Keratinocyte (primary cell): ENCODE data around the gene MPPED1. TPM values are rescaled to one million over a fixed set of nuclear protein-coding genes. Genes with fewer than 3 reads are reported as not detected.

ENCODE experiments used
- DNase-seq: peaks from one replicate; pipeline ENCODE4 v3.0.0-alpha.2; 2011; ENCODE audit warnings: low read depth, missing footprints, low spot score
- FAIRE-seq: peaks from 2 replicates; lab custom pipeline; 2011; peaks lifted over from hg19 to GRCh38; lab: Jason Lieb, UNC
- H2AFZ ChIP-seq: 2 replicates; pipeline ENCODE4 v1.6.0; 2012; ENCODE audit warnings: low read length, control low read depth, inconsistent platforms; ENCODE audit not compliant: control insufficient read depth
- H3K27ac ChIP-seq: 2 replicates; pipeline ENCODE4 v1.5.1; 2011; ENCODE audit warnings: low read length; ENCODE audit not compliant: control insufficient read depth, insufficient read depth
- H3K27me3 ChIP-seq: 3 replicates; pipeline ENCODE4 v1.6.0; 2011; ENCODE audit warnings: low read length; ENCODE audit not compliant: control insufficient read depth, insufficient read depth; ENCODE audit errors: extremely low read depth
- H3K36me3 ChIP-seq, 2 experiments: 2 replicates in 1 of 2; 3 replicates in 1 of 2; pipeline ENCODE4 v1.5.1; 2011; ENCODE audit warnings: low read length in 2 of 2, mild to moderate bottlenecking in 1 of 2; ENCODE audit not compliant: control insufficient read depth in 2 of 2, insufficient read depth in 2 of 2; ENCODE audit errors: extremely low read depth in 1 of 2
- H3K4me1 ChIP-seq: 3 replicates; pipeline ENCODE4 v1.5.1; 2011; ENCODE audit warnings: low read length; ENCODE audit not compliant: control insufficient read depth, insufficient read depth; ENCODE audit errors: extremely low read depth
- H3K4me2 ChIP-seq: 3 replicates; pipeline ENCODE4 v1.6.0; 2011; ENCODE audit warnings: low read depth, low read length; ENCODE audit not compliant: control insufficient read depth, insufficient read depth; ENCODE audit errors: extremely low read depth
- H3K4me3 ChIP-seq, 3 experiments: fragments of 200-600 bp in 1 of 3; sonication (generic) in 1 of 3; 2 replicates in 2 of 3; 3 replicates in 1 of 3; pipeline ENCODE4 v1.5.1; 2011 to 2016; ENCODE audit warnings: low read length in 3 of 3, mild to moderate bottlenecking in 3 of 3, control low read depth in 2 of 3, inconsistent platforms in 1 of 3, low read depth in 1 of 3, mixed read lengths in 1 of 3, mixed run types in 1 of 3, moderate library complexity in 1 of 3; ENCODE audit not compliant: control insufficient read depth in 2 of 3, insufficient read depth in 2 of 3; ENCODE audit errors: extremely low read depth in 1 of 3
- H3K79me2 ChIP-seq: 2 replicates; pipeline ENCODE4 v1.6.0; 2012; ENCODE audit warnings: low read length; ENCODE audit not compliant: control insufficient read depth, insufficient read depth
- H3K9ac ChIP-seq: 3 replicates; pipeline ENCODE4 v1.6.0; 2011; ENCODE audit warnings: low read length; ENCODE audit not compliant: control insufficient read depth, insufficient read depth; ENCODE audit errors: extremely low read depth
- H3K9me1 ChIP-seq: 3 replicates; pipeline ENCODE4 v1.6.0; 2011; ENCODE audit warnings: low read length; ENCODE audit not compliant: control insufficient read depth, insufficient read depth; ENCODE audit errors: extremely low read depth
- H3K9me3 ChIP-seq: 2 replicates; pipeline ENCODE4 v1.5.1; 2012; ENCODE audit warnings: low read depth, low read length; ENCODE audit not compliant: control insufficient read depth
- H4K20me1 ChIP-seq: 3 replicates; pipeline ENCODE4 v1.6.0; 2011; ENCODE audit warnings: low read length; ENCODE audit not compliant: control insufficient read depth, insufficient read depth; ENCODE audit errors: extremely low read depth
- EZH2 ChIP-seq: IDR thresholded peaks from one replicate; pipeline ENCODE4 v1.6.1; 2012; ENCODE audit warnings: inconsistent platforms, mild to moderate bottlenecking, low read length, moderate library complexity
- dilution Hi-C: fragments of 300-500 bp; cut with MboI; formaldehyde crosslinking; loops from one replicate; pipeline ENCODE4 v1.7.0; 2020; ENCODE audit warnings: low sequenced_read_pairs; ENCODE audit not compliant: extremely low pct_ligation_motif_present
- polyA plus RNA-seq, 5 experiments: library from polyadenylated mRNA; depleted of rRNA in 3 of 5; stranded (reverse) in 3 of 5; stranded (forward) in 1 of 5; unstranded in 1 of 5; fragments of >200 nt; gene quantifications; 1 replicate in 1 of 5; 2 replicates in 3 of 5; 3 replicates in 1 of 5; pipeline versions ENCODE4 v1.2.1 to v1.2.3, GENCODE V29; 2011 to 2012; ENCODE audit warnings: missing spikeins in 2 of 5, low read depth in 1 of 5, low replicate concordance in 1 of 5
- TF ChIP-seq, protein P1 (sequence below), 3 experiments: IDR thresholded peaks in 1 of 3; conservative IDR thresholded peaks in 1 of 3; optimal IDR thresholded peaks in 1 of 3; 2 replicates in 2 of 3; 3 replicates in 1 of 3; pipeline versions ENCODE3 to v1.5.1; 2011; ENCODE audit warnings: low read length in 3 of 3, mild to moderate bottlenecking in 3 of 3, moderate library complexity in 2 of 3, control low read depth in 1 of 3, inconsistent platforms in 1 of 3; ENCODE audit not compliant: insufficient read depth in 2 of 3; ENCODE audit errors: extremely low read depth in 1 of 3

MPPED1 gene
- polyA plus RNA-seq, 1 donor (not counting 4 experiments of a cell fraction or from before 2014, with no cell fraction given), result not detected

DNA sequence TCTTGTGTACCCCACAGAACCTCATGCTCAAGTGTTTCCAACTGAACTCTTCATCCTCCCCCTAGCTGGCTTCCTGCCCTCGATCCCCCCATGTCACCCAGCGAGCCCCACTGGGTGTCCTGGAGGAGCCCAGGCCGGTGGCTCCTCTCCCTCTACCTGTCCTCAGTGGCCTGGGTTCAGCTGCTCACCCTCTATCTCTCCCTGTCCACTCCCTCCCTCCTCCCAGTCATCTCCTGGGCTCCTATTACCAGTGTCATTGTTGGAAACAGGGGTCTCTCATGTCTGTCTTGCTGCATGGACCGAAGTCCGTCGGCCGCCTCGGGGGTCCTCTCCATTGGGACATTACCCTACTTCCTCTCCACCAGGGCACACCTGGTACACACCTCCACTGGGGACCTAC lies 12.9 kb upstream of the MPPED1 start:
- TF ChIP-seq, protein P1, sequence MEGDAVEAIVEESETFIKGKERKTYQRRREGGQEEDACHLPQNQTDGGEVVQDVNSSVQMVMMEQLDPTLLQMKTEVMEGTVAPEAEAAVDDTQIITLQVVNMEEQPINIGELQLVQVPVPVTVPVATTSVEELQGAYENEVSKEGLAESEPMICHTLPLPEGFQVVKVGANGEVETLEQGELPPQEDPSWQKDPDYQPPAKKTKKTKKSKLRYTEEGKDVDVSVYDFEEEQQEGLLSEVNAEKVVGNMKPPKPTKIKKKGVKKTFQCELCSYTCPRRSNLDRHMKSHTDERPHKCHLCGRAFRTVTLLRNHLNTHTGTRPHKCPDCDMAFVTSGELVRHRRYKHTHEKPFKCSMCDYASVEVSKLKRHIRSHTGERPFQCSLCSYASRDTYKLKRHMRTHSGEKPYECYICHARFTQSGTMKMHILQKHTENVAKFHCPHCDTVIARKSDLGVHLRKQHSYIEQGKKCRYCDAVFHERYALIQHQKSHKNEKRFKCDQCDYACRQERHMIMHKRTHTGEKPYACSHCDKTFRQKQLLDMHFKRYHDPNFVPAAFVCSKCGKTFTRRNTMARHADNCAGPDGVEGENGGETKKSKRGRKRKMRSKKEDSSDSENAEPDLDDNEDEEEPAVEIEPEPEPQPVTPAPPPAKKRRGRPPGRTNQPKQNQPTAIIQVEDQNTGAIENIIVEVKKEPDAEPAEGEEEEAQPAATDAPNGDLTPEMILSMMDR (optimal IDR thresholded peaks at IDR 0.05 in 1 of 3, IDR thresholded peaks at IDR 0.05 in 1 of 3, conservative IDR thresholded peaks at IDR 0.05 in 1 of 3; ENCODE audit: extremely low read depth in 1 of 3, insufficient read depth in 2 of 3, low read length in 3 of 3), result no peak
- TF ChIP-seq EZH2, result no peak
- peaks cover 68% of the 10 kb centered on the region for H3K27me3 ChIP-seq

GRCh38 chr22:43399338-43399979 lies 12.4 kb upstream of the MPPED1 start:
- DNase-seq, result no peak
- no peaks in the 10 kb centered on the region for H3K79me2 ChIP-seq
- no peaks in the 10 kb centered on the region for H3K9me1 ChIP-seq
- no peak overlapping the region for H3K9ac ChIP-seq
- no peak overlapping the region for H2AFZ ChIP-seq
- no peak overlapping the region for H3K4me2 ChIP-seq
- peaks cover 5% of the 10 kb centered on the region for H3K9me3 ChIP-seq
- H3K4me3 ChIP-seq, result no peak overlapping the region
- H3K27me3 ChIP-seq, result peaks cover 68% of the 10 kb centered on the region
- dilution Hi-C loops, result no loop called here
- no peaks in the 10 kb centered on the region for H3K36me3 ChIP-seq
- peaks cover 4% of the 10 kb centered on the region for H4K20me1 ChIP-seq
- FAIRE-seq, result no peak
- H3K4me1 ChIP-seq, result peaks cover 4% of the 10 kb centered on the region
- TF ChIP-seq, protein P1 (optimal IDR thresholded peaks at IDR 0.05 in 1 of 3, IDR thresholded peaks at IDR 0.05 in 1 of 3, conservative IDR thresholded peaks at IDR 0.05 in 1 of 3; ENCODE audit: extremely low read depth in 1 of 3, insufficient read depth in 2 of 3, low read length in 3 of 3), result no peak
- TF ChIP-seq EZH2, result no peak
- no peak overlapping the region for H3K27ac ChIP-seq

More for the DNA sequence above, 12.9 kb upstream of the MPPED1 start:
- no peaks in the 10 kb centered on the region for H3K4me1 ChIP-seq
- DNase-seq (no peak), FAIRE-seq (no peak)
- no peak overlapping the region for H3K27ac ChIP-seq
- peaks cover 4% of the 10 kb centered on the region for H4K20me1 ChIP-seq
- H3K9me1 ChIP-seq, result no peaks in the 10 kb centered on the region
- no peak overlapping the region for H2AFZ ChIP-seq
- peaks cover 5% of the 10 kb centered on the region for H3K9me3 ChIP-seq
- H3K36me3 ChIP-seq, result no peaks in the 10 kb centered on the region
- H3K9ac ChIP-seq, result no peak overlapping the region
- dilution Hi-C loops, result no loop called here
- no peak overlapping the region for H3K4me3 ChIP-seq
- no peaks in the 10 kb centered on the region for H3K79me2 ChIP-seq
- H3K4me2 ChIP-seq, result no peak overlapping the region
